ENCODE results near the gene HOXC5. TPM values are rescaled to one million over a fixed set of nuclear protein-coding genes. Genes with fewer than 3 reads are reported as not detected.

HOXC5 gene
- total RNA-seq, 1 donor from 2014 or later: 3.8 TPM

DNA sequence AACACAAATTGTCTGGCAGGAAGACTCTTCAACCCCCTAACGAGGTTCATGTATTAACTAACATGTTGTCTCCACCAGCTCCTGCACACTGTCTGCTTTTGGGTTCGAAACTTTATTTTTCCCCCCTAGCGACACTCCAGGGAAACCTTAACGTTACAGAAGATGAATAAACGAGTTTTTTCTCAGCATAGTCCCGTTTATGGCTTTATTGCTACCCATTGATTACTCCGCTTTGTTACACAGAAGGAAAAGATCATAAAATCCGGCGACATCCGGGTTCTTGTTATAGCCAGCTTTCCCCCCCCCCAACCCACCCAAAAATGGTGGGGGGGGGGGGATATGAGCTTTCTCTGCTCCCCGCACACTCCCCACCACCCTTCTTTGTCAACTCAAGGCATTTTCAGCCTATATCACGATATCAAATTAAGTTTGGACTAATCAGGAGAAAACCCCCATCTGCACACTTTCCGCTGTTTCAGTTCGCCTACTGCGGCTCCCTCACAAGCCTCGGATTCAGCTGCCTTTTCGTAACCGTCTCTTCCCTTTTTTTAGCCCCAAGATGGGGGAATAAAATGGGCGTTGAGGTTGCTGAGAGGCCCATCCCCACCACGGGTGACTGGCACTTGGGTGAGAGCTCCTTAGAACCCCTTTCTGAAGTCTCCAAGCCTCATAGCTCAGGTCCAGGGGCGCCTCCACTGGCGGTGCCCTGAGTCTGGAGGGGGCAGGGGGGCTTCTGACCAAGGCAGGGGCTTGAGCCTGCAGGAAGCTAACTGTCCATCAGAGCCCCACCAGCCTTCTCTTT, 6.0 kb upstream of the HOXC5 start:
- no peak for DNase-seq (ENCODE audit: low read depth, low spot score)
- Mint-ChIP-seq H3K36me3 (ENCODE audit: low read depth) (peaks cover 3% of the 10 kb centered on the region), H3K27ac (ENCODE audit: unreplicated experiment) (no peak overlapping the region), H3K4me3 (peak overlapping the region; percentile 75), H3K27me3 (ENCODE audit: low read depth) (peaks cover 100% of the 10 kb centered on the region), H3K4me1 (peaks cover 8% of the 10 kb centered on the region), H3K9me3 (no peaks in the 10 kb centered on the region)
- TF ChIP-seq, protein P1, sequence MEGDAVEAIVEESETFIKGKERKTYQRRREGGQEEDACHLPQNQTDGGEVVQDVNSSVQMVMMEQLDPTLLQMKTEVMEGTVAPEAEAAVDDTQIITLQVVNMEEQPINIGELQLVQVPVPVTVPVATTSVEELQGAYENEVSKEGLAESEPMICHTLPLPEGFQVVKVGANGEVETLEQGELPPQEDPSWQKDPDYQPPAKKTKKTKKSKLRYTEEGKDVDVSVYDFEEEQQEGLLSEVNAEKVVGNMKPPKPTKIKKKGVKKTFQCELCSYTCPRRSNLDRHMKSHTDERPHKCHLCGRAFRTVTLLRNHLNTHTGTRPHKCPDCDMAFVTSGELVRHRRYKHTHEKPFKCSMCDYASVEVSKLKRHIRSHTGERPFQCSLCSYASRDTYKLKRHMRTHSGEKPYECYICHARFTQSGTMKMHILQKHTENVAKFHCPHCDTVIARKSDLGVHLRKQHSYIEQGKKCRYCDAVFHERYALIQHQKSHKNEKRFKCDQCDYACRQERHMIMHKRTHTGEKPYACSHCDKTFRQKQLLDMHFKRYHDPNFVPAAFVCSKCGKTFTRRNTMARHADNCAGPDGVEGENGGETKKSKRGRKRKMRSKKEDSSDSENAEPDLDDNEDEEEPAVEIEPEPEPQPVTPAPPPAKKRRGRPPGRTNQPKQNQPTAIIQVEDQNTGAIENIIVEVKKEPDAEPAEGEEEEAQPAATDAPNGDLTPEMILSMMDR (conservative IDR thresholded peaks at IDR 0.05): no peak

DNA sequence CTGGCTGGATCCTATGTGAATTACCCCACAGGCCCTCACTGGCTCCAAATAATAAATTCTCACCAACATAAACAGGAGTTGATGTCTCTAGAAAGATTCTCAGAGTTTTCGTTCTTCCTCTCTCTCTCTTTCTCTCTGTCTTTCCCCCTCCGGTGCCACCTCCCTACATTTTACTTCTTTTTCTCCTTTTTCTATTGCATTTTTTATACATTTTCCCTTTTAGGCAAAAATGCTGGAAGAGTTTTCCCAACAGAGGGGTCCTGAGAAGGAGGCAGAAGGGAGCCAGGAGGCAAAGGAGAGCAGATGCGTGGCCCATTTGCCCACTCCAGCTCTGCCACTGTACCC, 5.4 kb upstream of the HOXC5 start:
- DNase-seq (ENCODE audit: low read depth, low spot score): no peak
- Mint-ChIP-seq H3K27ac (ENCODE audit: unreplicated experiment) (no peak overlapping the region), H3K27me3 (ENCODE audit: low read depth) (peaks cover 100% of the 10 kb centered on the region), H3K4me1 (peaks cover 8% of the 10 kb centered on the region), H3K9me3 (no peaks in the 10 kb centered on the region), H3K36me3 (ENCODE audit: low read depth) (peaks cover 3% of the 10 kb centered on the region), H3K4me3 (peak overlapping the region; percentile 75)
- TF ChIP-seq, protein P1 (conservative IDR thresholded peaks at IDR 0.05): no peak

DNA sequence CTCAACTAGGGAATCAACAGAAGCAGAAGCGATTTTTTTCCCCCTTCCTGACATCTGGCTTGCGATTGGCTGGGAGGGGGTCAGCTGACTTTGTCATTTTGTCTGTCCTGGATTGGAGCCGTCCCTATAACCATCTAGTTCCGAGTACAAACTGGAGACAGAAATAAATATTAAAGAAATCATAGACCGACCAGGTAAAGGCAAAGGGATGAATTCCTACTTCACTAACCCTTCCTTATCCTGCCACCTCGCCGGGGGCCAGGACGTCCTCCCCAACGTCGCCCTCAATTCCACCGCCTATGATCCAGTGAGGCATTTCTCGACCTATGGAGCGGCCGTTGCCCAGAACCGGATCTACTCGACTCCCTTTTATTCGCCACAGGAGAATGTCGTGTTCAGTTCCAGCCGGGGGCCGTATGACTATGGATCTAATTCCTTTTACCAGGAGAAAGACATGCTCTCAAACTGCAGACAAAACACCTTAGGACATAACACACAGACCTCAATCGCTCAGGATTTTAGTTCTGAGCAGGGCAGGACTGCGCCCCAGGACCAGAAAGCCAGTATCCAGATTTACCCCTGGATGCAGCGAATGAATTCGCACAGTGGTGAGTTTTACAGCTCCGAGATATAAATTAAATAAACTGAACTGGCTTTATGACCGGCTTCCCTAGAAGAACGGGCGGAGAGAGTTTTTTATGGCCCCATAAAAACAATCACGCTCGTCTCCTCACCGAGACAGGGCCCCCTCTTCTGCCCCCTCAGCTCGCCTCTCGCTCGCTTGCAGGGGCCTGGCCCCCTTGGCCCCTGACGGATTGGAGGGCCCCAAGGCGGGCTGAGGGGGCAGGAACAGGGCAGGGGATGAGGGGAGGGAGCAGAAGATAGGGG, 4.3 kb upstream of the HOXC5 start, which contains the start of gene HOXC6:
Gene HOXC6, plus strand, starts transcription at position 127 of the 888 bp plus-strand sequence. Its CDS starts 82 bp downstream, at position 209.
- H3K4me3 Mint-ChIP-seq: peak within 1 kb of the TSS; percentile 86
- H3K27ac Mint-ChIP-seq (ENCODE audit: unreplicated experiment): peak within 1 kb of the TSS; percentile 15
- H3K36me3 Mint-ChIP-seq (ENCODE audit: low read depth): peaks cover 3% of the 10 kb centered on the region
- TF ChIP-seq, protein P1 (conservative IDR thresholded peaks at IDR 0.05): no peak
- no peak for DNase-seq (ENCODE audit: low read depth, low spot score)
- H3K27me3 Mint-ChIP-seq (ENCODE audit: low read depth): peaks cover 100% of the 10 kb centered on the region
- H3K9me3 Mint-ChIP-seq: no peaks in the 10 kb centered on the region
- H3K4me1 Mint-ChIP-seq: peaks cover 4% of the 10 kb centered on the region

DNA sequence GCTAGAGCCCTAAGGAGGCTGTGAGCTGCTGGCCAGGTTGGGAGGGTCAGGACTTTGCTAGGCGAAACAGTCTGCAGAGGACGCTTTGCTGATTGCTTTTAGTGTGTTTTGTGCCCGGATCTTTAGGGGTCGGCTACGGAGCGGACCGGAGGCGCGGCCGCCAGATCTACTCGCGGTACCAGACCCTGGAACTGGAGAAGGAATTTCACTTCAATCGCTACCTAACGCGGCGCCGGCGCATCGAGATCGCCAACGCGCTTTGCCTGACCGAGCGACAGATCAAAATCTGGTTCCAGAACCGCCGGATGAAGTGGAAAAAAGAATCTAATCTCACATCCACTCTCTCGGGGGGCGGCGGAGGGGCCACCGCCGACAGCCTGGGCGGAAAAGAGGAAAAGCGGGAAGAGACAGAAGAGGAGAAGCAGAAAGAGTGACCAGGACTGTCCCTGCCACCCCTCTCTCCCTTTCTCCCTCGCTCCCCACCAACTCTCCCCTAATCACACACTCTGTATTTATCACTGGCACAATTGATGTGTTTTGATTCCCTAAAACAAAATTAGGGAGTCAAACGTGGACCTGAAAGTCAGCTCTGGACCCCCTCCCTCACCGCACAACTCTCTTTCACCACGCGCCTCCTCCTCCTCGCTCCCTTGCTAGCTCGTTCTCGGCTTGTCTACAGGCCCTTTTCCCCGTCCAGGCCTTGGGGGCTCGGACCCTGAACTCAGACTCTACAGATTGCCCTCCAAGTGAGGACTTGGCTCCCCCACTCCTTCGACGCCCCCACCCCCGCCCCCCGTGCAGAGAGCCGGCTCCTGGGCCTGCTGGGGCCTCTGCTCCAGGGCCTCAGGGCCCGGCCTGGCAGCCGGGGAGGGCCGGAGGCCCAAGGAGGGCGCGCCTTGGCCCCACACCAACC, 3.1 kb upstream of the HOXC5 start:
- peak overlapping the region; percentile 78 for H3K4me3 Mint-ChIP-seq
- H3K27ac Mint-ChIP-seq (ENCODE audit: unreplicated experiment): peak overlapping the region; percentile 97
- H3K9me3 Mint-ChIP-seq: no peaks in the 10 kb centered on the region
- peaks cover 97% of the 10 kb centered on the region for H3K27me3 Mint-ChIP-seq (ENCODE audit: low read depth)
- DNase-seq (ENCODE audit: low read depth, low spot score): no peak
- peaks cover 3% of the 10 kb centered on the region for H3K36me3 Mint-ChIP-seq (ENCODE audit: low read depth)
- H3K4me1 Mint-ChIP-seq: peaks cover 4% of the 10 kb centered on the region
- TF ChIP-seq, protein P1 (conservative IDR thresholded peaks at IDR 0.05): no peak

DNA sequence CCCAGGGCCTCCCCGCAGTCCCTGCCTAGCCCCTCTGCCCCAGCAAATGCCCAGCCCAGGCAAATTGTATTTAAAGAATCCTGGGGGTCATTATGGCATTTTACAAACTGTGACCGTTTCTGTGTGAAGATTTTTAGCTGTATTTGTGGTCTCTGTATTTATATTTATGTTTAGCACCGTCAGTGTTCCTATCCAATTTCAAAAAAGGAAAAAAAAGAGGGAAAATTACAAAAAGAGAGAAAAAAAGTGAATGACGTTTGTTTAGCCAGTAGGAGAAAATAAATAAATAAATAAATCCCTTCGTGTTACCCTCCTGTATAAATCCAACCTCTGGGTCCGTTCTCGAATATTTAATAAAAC, 2.4 kb upstream of the HOXC5 start:
- Mint-ChIP-seq H3K27me3 (ENCODE audit: low read depth) (peaks cover 97% of the 10 kb centered on the region), H3K36me3 (ENCODE audit: low read depth) (peaks cover 3% of the 10 kb centered on the region), H3K27ac (ENCODE audit: unreplicated experiment) (no peak overlapping the region), H3K4me3 (peak overlapping the region; percentile 66), H3K9me3 (no peaks in the 10 kb centered on the region), H3K4me1 (peaks cover 4% of the 10 kb centered on the region)
- TF ChIP-seq, protein P1 (conservative IDR thresholded peaks at IDR 0.05): no peak
- no peak for DNase-seq (ENCODE audit: low read depth, low spot score)
